Stimulated activated CD8-positive, alpha-beta memory T cell treated with anti-CD3 and anti-CD28 coated beads, Interleukin-12 subunit alpha, Interleukin-12 subunit beta, amount 100 ng/mL, for 1 hour (primary cell): ENCODE data around the gene HOXB13.
"Not testable (repeated sequence)": the region's sequence is repeated elsewhere in the genome, so short reads cannot be mapped to it uniquely, and the experiment has no call there.

ENCODE experiments used
- DNase-seq: peaks from one replicate; pipeline ENCODE4 v3.0.0-alpha.2; 2020; ENCODE audit warnings: low read depth

HOXB13 gene

GRCh38 chr17:48726114-48726915, 2.2 kb downstream of the HOXB13 start:
- no peak for DNase-seq

- DNase-seq, result no peak
Measured at GRCh38 chr17:48725288-48726064, 3.1 kb downstream of the HOXB13 start.

GRCh38 chr17:48725004-48725287, 3.6 kb downstream of the HOXB13 start:
- DNase-seq, result no peak

- DNase-seq, result peak; percentile 63
Measured at GRCh38 chr17:48724251-48725003, 4.1 kb downstream of the HOXB13 start.

- no peak for DNase-seq
Measured at GRCh38 chr17:48723423-48724250, 4.9 kb downstream of the HOXB13 start.

GRCh38 chr17:48722915-48723422, 5.6 kb downstream of the HOXB13 start, which contains the start of gene PRAC2:
PRAC2 (plus strand) TSS chr17:48723185; CDS start chr17:48724411, 1,226 bp downstream.
- no peak for DNase-seq

GRCh38 chr17:48722201-48722907, 6.2 kb downstream of the HOXB13 start, which contains the start of gene PRAC1:
PRAC1 (minus strand) TSS chr17:48722518; CDS start chr17:48722392, 126 bp downstream.
- no peak for DNase-seq

- no peak for DNase-seq
Measured at GRCh38 chr17:48721009-48721402, 7.5 kb downstream of the HOXB13 start.

GRCh38 chr17:48720266-48721008, 8.1 kb downstream of the HOXB13 start:
- no peak for DNase-seq

- DNase-seq, result no peak
Measured at GRCh38 chr17:48719642-48720265, 8.8 kb downstream of the HOXB13 start.

- no peak for DNase-seq
Measured at GRCh38 chr17:48718761-48719641, 9.5 kb downstream of the HOXB13 start.

GRCh38 chr17:48718227-48718760, 10.3 kb downstream of the HOXB13 start:
- DNase-seq, result no peak

GRCh38 chr17:48717367-48718226, 11.0 kb downstream of the HOXB13 start:
- no peak for DNase-seq

GRCh38 chr17:48716549-48716948, 12.0 kb downstream of the HOXB13 start:
- not testable (repeated sequence) for DNase-seq

GRCh38 chr17:48715496-48716399, 12.8 kb downstream of the HOXB13 start:
- DNase-seq, result no peak

GRCh38 chr17:48711128-48711527, 17.4 kb downstream of the HOXB13 start:
- no peak for DNase-seq
